Activated CD4-positive, alpha-beta T cell treated with anti-CD3 and anti-CD28 coated beads for 24 hours (primary cell): Measurements from ENCODE around the gene TDRD12.

ENCODE experiments used
- DNase-seq, 2 donors: peaks; one replicate each; pipeline ENCODE4 v3.0.0-alpha.2; 2020; ENCODE audit warnings: low read depth in 2 of 2

TDRD12 gene

DNA sequence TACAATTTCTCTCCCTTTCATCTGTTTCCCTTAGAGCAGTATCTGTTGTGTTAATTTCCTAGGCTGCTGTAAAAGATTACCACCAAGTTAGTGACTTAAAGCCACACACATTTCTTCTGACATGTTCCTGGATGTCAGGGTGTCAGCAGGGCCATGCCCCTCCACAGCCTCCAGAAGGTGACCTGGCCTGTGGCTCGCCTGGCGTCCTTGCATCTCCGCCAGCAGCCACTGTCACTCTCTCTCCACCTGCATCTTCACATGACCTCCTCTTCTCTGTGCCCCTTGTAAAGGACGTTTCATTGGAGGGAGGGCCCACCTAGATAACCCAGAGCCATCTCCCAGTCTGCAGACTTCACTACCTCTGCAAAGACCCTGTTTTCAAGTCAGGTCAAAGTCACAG lies 88.7 kb downstream of the TDRD12 start:
- no peak for DNase-seq

- no peak for DNase-seq
These were observed 89.7 kb downstream of the TDRD12 start for GRCh38 chr19:32809254-32809653.

GRCh38 chr19:32809754-32810153 lies 90.2 kb downstream of the TDRD12 start:
- DNase-seq, result no peak

DNA sequence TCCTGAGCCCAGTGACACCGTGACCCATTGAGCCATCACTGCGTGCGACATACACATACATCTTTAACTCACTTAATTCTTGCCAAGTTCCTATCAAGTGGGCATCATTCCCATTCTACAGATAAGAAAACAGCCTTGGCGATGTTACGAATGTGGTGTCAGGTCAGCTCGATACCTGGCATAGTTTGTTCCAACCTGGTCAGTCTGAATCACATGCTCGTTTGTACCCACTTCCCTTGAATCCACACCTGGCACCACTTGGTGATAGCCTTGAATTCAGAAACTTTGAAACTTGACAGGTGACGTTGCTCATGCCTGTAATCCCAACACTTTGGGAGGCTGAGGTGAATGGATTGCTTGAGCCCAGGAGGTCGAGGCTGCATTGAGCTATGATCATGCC lies 90.9 kb downstream of the TDRD12 start:
- DNase-seq, result no peak

GRCh38 chr19:32811151-32811550 lies 91.6 kb downstream of the TDRD12 start:
- no peak for DNase-seq

DNA sequence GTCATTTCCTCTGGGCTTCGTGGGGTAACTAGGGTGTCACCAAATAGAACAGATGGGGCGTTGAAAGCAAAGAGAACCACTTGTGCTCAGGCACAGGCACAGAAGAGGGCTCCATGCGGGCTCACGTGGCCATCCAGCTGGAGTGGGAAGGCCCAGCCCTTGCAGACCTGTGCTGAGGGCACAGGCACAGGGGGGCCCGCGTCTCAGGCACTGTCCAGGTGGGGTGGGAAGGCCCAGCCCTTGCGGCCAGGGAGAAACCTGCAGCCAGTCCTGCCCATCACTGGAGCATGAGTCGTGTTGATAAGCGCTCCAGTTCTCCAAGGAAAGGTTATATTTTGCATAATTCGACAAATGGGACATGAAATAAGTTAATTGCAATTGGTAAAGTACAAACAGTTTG lies 92.5 kb downstream of the TDRD12 start:
- no peak for DNase-seq

GRCh38 chr19:32812571-32812970 lies 93.0 kb downstream of the TDRD12 start:
- DNase-seq, result no peak

DNA sequence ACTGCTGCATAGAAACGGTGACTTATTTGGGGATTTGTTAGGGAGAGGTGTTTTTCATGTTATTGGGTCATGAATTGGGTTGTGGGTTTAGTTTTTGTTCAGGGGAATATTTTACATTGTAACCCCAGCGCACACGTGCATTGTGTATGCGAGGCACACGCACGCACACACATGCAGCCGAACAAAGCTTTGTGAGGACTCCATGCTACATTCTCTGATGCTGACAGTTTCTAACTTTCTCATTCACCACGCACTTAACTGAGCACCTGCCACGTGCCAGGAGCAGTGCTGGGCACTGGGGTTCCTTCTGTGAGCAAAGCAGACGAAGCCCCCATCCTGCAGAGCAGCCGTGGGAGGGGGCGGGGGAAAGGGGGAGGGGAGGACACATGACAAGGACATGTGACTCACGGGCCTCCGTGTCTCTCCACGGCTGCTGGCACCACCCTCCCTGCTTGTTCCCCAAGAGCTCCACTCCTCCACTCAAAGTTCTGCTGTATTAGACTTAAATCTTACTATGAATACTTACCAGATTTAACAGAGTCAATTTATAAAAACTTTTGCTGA lies 94.4 kb downstream of the TDRD12 start:
- no peak for DNase-seq

DNA sequence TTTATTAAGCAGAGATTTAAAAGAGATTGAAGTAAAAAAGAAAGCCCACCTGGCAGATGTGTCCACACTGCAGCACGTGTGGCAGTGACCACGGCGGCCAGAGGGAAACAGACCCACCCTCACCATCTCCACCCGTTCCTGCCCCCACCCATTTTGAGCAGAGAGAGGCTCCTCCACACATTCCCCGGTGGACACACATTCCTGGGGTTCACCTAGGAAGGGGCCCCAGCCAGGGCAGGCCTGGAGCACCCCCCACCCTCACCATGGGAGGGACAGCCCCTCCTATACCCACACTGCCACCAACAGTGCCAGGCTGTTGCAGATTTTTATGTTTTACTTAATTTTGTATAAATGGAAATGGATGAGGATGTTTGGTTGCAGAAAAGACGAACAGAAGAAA lies 95.1 kb downstream of the TDRD12 start:
- no peak for DNase-seq

- DNase-seq, result no peak
These were observed 97.1 kb downstream of the TDRD12 start for GRCh38 chr19:32816555-32817099.

- no peak for DNase-seq
These were observed 98.3 kb downstream of the TDRD12 start for GRCh38 chr19:32817569-32818476.

DNA sequence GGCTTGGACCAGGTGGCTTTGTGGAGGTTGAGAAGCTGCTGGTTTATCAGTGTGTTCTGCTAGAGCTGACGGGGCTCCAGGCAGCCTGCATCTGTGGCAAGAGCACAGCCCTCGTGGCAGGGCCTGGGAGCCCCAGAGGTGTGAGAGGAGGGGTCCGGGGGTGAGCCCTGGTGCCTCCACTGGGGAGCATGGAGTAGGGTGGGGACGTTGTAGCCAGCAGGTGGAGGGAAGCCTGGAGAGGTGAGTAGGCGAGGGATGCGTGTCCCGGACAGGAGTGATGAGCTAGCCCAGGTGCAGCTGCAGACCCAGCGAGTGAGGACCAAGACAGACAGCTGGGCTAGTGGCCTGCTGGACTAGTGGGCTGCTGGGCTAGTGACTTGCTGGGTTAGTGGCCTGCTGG lies 99.0 kb downstream of the TDRD12 start:
- no peak for DNase-seq

GRCh38 chr19:32819419-32820400 lies 100.1 kb downstream of the TDRD12 start:
- no peak for DNase-seq

DNA sequence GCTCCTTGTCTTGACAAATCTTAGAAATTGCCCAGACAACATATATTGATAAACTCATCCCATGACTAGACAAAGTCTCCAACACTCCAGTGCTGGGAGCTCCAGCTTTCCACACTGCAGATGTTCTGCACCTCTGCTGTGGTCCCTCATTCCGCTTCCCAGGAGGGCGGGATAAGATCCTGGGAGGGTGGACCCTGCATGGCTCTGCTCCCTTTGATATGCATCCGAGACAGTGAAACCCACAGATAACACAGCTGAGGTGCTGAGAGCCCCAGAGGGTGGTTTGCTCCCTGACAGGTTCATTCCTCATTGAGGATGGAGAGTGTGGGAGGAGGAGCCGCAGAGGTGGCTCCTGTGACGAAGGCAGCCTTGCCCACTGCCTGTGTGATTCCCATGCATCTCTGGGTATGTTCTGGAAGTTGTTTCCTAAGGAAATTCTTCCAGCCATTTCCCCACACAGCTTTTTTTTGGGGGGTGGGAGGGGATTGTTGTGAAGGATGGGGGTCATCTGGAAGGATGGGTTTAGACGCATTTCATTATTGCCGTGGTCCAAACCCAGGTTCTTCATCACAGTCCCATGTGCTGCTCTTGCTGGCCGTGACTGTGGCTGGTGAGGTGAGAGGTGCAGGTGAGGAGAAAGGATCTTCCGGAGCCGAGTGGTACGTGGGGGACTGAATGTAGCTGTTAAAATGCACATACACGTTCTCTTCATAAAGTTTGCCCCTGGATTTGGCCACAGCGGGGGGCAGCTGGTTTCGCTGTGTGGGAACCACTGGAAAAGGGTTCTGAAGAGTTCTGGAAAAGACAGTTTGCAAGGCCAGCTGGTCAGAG lies 103.6 kb downstream of the TDRD12 start:
- DNase-seq, result no peak

DNA sequence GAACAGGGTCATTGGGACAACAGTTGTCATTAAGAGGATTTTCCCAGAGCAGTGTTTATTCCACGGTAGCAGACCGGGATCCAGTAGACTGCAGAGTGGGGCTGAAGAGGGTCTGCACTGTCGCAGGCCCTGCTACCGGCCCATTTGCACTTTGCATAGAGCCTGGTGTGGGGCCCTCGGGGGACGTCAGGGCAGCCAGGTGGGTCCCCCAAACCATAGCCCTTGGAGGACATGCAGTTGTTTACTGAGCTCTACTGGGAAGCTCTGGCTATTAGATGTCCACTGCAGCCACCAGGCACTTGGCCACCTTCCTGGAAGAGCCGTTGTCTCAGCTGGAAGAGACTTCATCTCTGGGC lies 104.2 kb downstream of the TDRD12 start:
- DNase-seq, result no peak

DNA sequence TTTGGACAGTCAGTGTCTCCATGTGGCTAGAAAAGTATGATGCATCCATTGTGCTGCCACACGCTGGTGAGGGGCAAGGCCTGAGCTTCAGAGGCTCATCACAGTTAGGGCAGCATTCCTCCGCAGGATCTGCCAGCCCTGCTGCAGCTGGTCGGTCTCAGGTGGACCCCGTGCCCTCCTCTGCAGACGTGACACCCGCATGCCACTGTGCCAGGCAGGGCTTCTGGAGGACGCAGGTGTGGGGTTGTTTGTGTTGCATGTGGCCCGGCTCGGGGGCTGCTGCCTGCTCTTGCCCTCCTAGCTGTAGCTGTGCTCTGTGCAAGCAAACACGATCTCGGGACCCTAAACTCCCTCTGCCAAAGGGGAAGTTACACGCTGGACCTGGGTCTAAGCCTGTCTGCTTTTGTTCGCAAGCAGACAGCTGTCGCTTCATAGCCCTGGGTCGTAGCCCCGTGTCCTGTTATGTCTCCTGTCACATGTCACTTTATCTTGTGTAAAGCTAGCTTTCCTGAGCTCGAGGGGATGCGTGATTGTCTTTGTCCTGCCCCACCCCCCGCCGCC lies 104.7 kb downstream of the TDRD12 start:
- no peak for DNase-seq

GRCh38 chr19:32824916-32825608 lies 105.5 kb downstream of the TDRD12 start:
- no peak for DNase-seq

DNA sequence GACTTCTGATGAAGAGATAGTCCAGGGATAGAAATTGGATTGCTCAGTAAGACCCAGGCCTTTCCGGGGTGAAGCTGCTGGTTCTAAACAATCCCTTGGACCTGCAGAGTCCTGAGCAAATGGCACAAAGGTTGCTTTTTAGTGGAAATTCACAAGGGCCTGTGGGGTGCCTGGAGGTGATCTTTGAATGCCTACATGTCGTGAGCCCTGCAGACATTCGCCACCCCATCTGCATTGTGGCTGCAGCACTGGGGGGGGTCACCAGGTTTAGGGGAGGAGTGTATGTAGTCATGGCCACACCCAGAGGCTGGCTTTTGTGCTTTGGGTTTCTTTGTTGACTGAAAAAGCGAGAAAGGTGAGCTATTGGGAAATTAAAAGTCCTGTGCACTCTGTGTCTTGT lies 108.6 kb downstream of the TDRD12 start:
- DNase-seq, result no peak

DNA sequence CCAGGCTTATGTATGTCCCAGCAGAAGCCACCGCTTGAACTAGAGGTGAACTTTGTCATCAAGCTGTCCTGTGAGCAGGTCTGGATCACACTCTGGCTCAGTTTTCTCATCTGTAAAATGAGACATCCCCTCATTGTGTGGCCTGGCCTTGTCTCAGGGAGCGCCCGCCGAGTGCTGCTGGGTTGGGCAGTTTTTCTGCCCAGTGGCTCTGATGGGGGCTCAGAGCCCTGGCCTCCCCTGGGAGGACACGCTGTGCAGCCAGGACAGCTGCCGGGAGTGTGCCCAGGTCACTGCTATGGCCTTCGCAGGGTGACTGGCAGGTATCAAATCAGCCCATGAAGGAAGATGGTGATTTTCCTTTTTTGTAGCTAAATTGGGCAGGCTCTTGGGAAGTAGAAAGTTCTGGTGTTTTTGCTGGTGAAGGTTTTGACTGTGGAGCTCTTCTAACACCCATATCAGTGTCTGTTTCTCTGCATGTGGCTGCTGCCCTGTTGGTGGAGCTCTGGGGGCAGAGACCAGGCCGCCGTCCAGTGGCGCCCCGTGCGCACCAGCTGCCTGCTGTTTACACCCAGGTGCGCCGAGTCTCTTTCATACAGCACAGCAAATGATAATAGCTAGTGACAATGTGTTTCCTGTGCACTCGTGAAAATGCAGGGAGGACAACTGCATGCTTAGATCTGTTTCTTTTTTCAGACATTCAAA lies 109.2 kb downstream of the TDRD12 start:
- DNase-seq, result no peak
